PC-9 (cell line): Measurements from ENCODE around the gene MOBP. TPM values are rescaled to one million over a fixed set of nuclear protein-coding genes. Genes with fewer than 3 reads are reported as not detected.

Source experiments
- BruUV-seq: library from RNA; stranded (reverse); fragments of 400-500 nt; replicated peaks from 2 replicates; lab custom pipeline; 2021; lab: Mats Ljungman, UMichigan
- CTCF ChIA-PET: fragments of 300-600 bp; sonication (Branson Sonifier 250); formaldehyde crosslinking; loops from one replicate; lab custom pipeline; 2022; ENCODE audit warnings: antibody characterized with exemption; lab: Charles Lee
- POLR2A ChIA-PET: fragments of 300-600 bp; sonication (Branson Sonifier 250); formaldehyde crosslinking; loops from one replicate; lab custom pipeline; 2022; ENCODE audit warnings: antibody characterized with exemption; ENCODE audit not compliant: unreplicated experiment; lab: Charles Lee
- DNase-seq, 2 experiments: peaks; one replicate each; pipeline versions ENCODE4 v3.0.0 to v3.0.0-alpha.2; 2015 to 2022; ENCODE audit warnings: mixed read lengths in 1 of 2
- H2AFZ ChIP-seq: fragments of 200-600 bp; sonication (generic); 2 replicates; pipeline ENCODE4 v1.8.1; 2017; ENCODE audit warnings: antibody characterized with exemption
- H3F3A ChIP-seq: fragments of 200-600 bp; sonication (generic); 2 replicates; pipeline ENCODE4 v1.8.1; 2017; ENCODE audit warnings: antibody characterized with exemption, mild to moderate bottlenecking, low read depth; ENCODE audit not compliant: insufficient read depth
- H3K27ac ChIP-seq: fragments of 200-600 bp; sonication (generic); 2 replicates; pipeline ENCODE4 v1.6.1; 2016; ENCODE audit warnings: mixed run types
- H3K27me3 ChIP-seq: fragments of 200-600 bp; sonication (generic); 2 replicates; pipeline ENCODE4 v1.6.1; 2016; ENCODE audit warnings: low read depth, mixed run types; ENCODE audit not compliant: insufficient read depth
- H3K36me3 ChIP-seq: fragments of 200-600 bp; sonication (generic); 2 replicates; pipeline ENCODE4 v1.6.1; 2016; ENCODE audit warnings: low read depth, mixed run types
- H3K4me1 ChIP-seq: fragments of 200-600 bp; sonication (generic); replicated peaks from 2 replicates; pipeline ENCODE4 v1.6.1; 2016; ENCODE audit warnings: mixed run types; ENCODE audit not compliant: insufficient read depth
- H3K4me2 ChIP-seq: fragments of 200-600 bp; sonication (generic); 2 replicates; pipeline ENCODE4 v1.6.1; 2017; ENCODE audit warnings: mixed run types
- H3K4me3 ChIP-seq: fragments of 200-600 bp; sonication (generic); 2 replicates; pipeline ENCODE4 v1.6.1; 2016; ENCODE audit warnings: mixed run types
- H3K79me2 ChIP-seq: fragments of 200-600 bp; sonication (generic); 2 replicates; pipeline ENCODE4 v1.6.1; 2017; ENCODE audit warnings: low read depth, mixed run types
- H3K9me2 ChIP-seq: fragments of 200-600 bp; sonication (generic); 2 replicates; pipeline ENCODE4 v1.8.1; 2017; ENCODE audit warnings: mild to moderate bottlenecking; ENCODE audit not compliant: insufficient read depth
- H3K9me3 ChIP-seq: fragments of 200-600 bp; sonication (generic); 2 replicates; pipeline ENCODE4 v1.8.1; 2016; ENCODE audit warnings: low read depth; ENCODE audit not compliant: insufficient read depth
- H4K20me1 ChIP-seq: fragments of 200-600 bp; sonication (generic); 2 replicates; pipeline ENCODE4 v1.8.1; 2017; ENCODE audit not compliant: insufficient read depth
- EZH2 ChIP-seq: fragments of 200-600 bp; sonication (generic); IDR thresholded peaks from 2 replicates; pipeline ENCODE4 v1.8.0; 2017; ENCODE audit warnings: antibody characterized with exemption, low read depth
- intact Hi-C: fragments of 100-400 bp; cut with micrococcal nuclease; formaldehyde crosslinking; loops from one replicate; pipeline ENCODE4 v1.10.0; 2022; ENCODE audit not compliant: unreplicated experiment
- total RNA-seq: library from RNA; stranded (reverse); gene quantifications from 2 replicates; pipeline ENCODE4 v1.2.3, GENCODE V29; 2021
- TF ChIP-seq, protein P1 (sequence below): fragments of 200-600 bp; sonication (generic); conservative IDR thresholded peaks from 2 replicates; pipeline ENCODE4 v1.6.1; 2017; ENCODE audit warnings: mixed run types, antibody characterized with exemption, mild to moderate bottlenecking, moderate library complexity

The MOBP gene
- total RNA-seq, 1 experiment from 2014 or later: not detected

DNA sequence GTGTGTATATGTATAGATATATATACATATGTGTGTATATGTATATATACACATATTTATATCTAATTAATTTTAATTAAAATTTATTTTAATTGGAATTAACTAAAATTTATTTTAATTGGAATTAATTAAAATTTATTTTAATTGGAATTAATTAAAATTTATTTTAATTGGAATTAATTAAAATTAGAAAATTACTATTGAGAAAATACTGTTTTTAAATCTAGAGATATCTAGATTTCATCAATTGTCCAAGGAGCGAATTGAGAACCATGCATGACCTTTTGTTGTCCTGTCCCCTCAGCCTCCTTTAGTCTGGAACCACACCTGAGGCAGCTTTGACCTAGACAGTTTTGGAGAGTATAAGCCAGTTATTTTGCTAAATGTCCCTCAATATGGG, 1.8 kb downstream of the MOBP start:
- no peaks in the 10 kb centered on the region for H3K79me2 ChIP-seq
- TF ChIP-seq EZH2: no peak
- TF ChIP-seq, protein P1, sequence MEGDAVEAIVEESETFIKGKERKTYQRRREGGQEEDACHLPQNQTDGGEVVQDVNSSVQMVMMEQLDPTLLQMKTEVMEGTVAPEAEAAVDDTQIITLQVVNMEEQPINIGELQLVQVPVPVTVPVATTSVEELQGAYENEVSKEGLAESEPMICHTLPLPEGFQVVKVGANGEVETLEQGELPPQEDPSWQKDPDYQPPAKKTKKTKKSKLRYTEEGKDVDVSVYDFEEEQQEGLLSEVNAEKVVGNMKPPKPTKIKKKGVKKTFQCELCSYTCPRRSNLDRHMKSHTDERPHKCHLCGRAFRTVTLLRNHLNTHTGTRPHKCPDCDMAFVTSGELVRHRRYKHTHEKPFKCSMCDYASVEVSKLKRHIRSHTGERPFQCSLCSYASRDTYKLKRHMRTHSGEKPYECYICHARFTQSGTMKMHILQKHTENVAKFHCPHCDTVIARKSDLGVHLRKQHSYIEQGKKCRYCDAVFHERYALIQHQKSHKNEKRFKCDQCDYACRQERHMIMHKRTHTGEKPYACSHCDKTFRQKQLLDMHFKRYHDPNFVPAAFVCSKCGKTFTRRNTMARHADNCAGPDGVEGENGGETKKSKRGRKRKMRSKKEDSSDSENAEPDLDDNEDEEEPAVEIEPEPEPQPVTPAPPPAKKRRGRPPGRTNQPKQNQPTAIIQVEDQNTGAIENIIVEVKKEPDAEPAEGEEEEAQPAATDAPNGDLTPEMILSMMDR: no peak
- no peak overlapping the region for H2AFZ ChIP-seq
- CTCF ChIA-PET: no interaction called here
- BruUV-seq: no TSS peak
- H3K4me2 ChIP-seq: no peak overlapping the region
- POLR2A ChIA-PET: no interaction called here
- H3F3A ChIP-seq: no peaks in the 10 kb centered on the region
- intact Hi-C loops: no loop called here
- no peak for DNase-seq
- H3K36me3 ChIP-seq: no peaks in the 10 kb centered on the region
- H3K27me3 ChIP-seq: peaks cover 9% of the 10 kb centered on the region; the same call in 1 of the 2 replicates
- H3K9me3 ChIP-seq: no peaks in the 10 kb centered on the region; the same call in 1 of the 2 replicates
- H3K4me3 ChIP-seq: no peak overlapping the region
- no peak overlapping the region for H3K27ac ChIP-seq
- H3K9me2 ChIP-seq: no peaks in the 10 kb centered on the region
- H4K20me1 ChIP-seq: no peaks in the 10 kb centered on the region
- H3K4me1 ChIP-seq: no peaks in the 10 kb centered on the region

DNA sequence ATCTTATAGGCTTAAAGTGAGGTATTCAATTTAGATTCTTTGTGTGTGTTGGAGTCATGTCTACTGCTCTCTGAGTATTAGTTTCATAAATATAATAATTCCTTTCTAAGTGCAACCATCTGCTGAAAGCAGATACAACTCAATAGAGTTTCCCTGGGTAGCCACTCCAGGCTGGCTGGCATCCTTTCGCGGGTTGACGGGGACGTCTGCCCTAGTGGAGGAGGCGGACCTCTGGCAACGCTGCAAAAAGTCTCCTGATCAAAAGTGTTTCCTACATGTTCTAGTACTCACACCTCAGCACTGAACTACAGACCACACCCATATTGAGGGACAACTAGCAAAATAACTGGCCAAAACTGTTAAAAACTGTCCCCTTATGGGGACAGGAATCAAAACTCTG, 2.5 kb downstream of the MOBP start:
- no peak overlapping the region for H3K27ac ChIP-seq
- ChIA-PET POLR2A (no interaction called here), CTCF (no interaction called here)
- no TSS peak for BruUV-seq
- TF ChIP-seq, protein P1: no peak
- no peak for DNase-seq
- H3K27me3 ChIP-seq: peaks cover 9% of the 10 kb centered on the region; the same call in 1 of the 2 replicates
- no peaks in the 10 kb centered on the region for H4K20me1 ChIP-seq
- H3K9me2 ChIP-seq: no peaks in the 10 kb centered on the region
- no peaks in the 10 kb centered on the region for H3K36me3 ChIP-seq
- no peak overlapping the region for H3K4me3 ChIP-seq
- no peaks in the 10 kb centered on the region for H3K79me2 ChIP-seq
- H3K4me1 ChIP-seq: no peaks in the 10 kb centered on the region
- intact Hi-C loops: no loop called here
- H3K9me3 ChIP-seq: no peaks in the 10 kb centered on the region; the same call in 1 of the 2 replicates
- H3F3A ChIP-seq: no peaks in the 10 kb centered on the region
- H3K4me2 ChIP-seq: no peak overlapping the region
- no peak overlapping the region for H2AFZ ChIP-seq

DNA sequence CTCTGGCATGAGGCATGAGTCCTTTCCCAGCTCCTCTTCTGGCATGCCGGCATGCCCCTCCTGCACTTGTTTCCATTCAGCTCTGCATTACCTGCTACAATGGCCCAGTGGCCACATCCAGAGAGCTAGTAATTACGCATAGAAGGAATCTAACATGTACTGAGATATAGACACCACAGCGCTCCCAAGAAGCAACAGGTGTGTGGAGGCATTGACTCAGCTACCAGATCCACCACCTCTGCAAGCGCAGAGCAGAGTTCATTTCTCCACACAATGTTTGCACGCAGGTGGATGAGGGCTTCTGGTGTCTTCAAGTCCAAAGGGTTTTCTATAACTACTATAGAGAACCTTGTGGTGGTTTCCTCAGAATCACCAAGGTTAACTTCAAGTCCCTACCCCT, 4.2 kb downstream of the MOBP start:
- H3K79me2 ChIP-seq: no peaks in the 10 kb centered on the region
- no peaks in the 10 kb centered on the region for H3K36me3 ChIP-seq
- H3F3A ChIP-seq: no peaks in the 10 kb centered on the region
- H3K27me3 ChIP-seq: peaks cover 9% of the 10 kb centered on the region; the same call in 1 of the 2 replicates
- H3K4me1 ChIP-seq: no peaks in the 10 kb centered on the region
- no peak overlapping the region for H2AFZ ChIP-seq
- DNase-seq: no peak
- intact Hi-C loops: no loop called here
- CTCF ChIA-PET: no interaction called here
- POLR2A ChIA-PET: no interaction called here
- no peak overlapping the region for H3K27ac ChIP-seq
- no peaks in the 10 kb centered on the region; the same call in 1 of the 2 replicates for H3K9me3 ChIP-seq
- no peak overlapping the region for H3K4me2 ChIP-seq
- H4K20me1 ChIP-seq: no peaks in the 10 kb centered on the region
- no peak overlapping the region for H3K4me3 ChIP-seq
- H3K9me2 ChIP-seq: no peaks in the 10 kb centered on the region
- BruUV-seq: no TSS peak
- no peak for TF ChIP-seq EZH2
- TF ChIP-seq, protein P1: no peak
